CD4-positive, alpha-beta T cell treated with Interleukin-1 beta for 1 hour (primary cell): ENCODE data around the gene TEX38.
"Not testable (repeated sequence)": the region's sequence is repeated elsewhere in the genome, so short reads cannot be mapped to it uniquely, and the experiment has no call there.

Experiments used
- DNase-seq, 2 donors: peaks; one replicate each; pipeline ENCODE4 v3.0.0-alpha.2; 2020 to 2022

The TEX38 gene

GRCh38 chr1:46671554-46671953 is at the start of gene TEX38:
TSS of gene TEX38 (plus strand) at chr1:46671854. CDS start at chr1:46671935, 81 bp downstream.
- no peak for DNase-seq

DNA sequence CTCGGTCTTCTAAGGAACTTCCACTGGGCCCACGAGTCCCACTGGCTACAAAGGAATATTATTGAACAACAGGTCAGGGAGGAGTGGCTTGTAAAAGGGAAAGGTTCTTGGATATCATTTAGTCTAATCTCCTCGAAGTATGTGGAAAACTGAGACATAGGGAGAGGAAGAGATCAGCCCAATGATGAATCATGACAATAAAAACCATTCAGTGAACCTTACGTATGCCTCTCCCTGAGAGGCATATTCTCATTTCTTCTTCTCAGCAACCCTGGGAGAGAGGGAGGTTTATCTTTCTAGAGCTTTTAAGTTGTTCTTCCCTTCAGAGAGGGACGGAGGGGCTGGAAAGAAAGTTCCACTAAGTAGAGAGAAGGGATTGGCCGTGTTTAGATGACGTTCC is 49.7 kb upstream of the TEX38 start:
- no peak for DNase-seq

GRCh38 chr1:46622344-46622743 is 49.3 kb upstream of the TEX38 start:
- DNase-seq = no peak

DNA sequence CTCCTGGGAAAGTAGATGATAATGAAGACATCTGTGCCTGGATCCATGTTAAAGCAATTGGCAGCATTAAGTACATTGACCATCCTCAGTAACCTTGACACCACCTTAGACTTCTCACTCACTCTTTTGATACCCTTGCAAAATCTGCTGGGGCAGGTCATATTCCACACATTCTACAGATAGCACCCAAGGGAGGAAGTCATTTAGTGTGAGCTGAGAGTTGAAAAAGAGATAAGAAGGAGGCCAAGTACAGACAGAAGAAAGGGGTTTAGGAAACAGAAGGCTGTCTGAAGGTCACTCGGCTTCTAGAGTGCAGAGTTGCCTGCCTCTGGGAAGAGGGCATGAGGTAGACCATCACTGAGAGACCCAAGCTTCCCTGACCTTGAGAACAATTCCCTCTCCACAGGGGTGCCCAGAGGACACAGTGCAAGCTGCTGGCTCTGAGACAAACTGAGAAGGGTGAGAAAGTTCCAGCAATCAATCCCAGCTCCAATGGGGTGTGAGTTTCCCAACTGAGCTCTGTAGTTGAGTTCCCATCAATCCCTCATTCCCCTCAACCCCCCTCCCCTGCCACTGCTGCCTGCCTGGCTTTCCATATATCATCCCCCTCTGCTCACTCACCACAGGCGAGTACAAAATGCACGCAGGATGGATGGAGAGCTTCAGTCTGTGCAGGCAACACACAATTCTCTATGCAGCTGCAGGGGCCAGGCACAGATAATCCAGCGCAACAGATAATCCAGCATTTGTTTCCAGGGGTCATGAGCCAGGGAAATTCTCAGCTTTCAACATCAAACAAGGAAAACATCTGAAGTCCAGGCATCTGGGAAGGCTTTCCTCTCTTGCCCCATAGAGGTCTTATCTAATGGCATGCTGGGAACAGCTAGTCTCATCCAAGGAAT is 47.7 kb upstream of the TEX38 start:
- no peak for DNase-seq

DNA sequence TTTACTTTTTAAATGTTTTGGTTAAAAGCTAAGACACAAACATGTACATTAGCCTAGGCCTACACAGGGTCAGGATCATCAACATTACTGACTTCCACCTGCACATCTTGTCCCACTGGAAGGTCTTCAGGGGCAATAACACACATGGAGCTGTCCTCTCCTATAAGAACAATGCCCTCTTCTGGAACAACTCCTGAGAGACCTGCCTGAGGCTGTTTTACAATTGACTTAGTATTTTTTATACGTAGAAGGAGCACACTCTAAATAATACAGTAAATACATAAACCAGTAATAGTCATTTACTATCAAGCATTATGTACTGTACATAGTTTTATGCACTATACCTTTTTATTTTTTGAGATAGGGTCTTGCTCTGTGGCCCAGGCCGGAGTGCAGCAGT is 40.9 kb upstream of the TEX38 start:
- no peak for DNase-seq

DNA sequence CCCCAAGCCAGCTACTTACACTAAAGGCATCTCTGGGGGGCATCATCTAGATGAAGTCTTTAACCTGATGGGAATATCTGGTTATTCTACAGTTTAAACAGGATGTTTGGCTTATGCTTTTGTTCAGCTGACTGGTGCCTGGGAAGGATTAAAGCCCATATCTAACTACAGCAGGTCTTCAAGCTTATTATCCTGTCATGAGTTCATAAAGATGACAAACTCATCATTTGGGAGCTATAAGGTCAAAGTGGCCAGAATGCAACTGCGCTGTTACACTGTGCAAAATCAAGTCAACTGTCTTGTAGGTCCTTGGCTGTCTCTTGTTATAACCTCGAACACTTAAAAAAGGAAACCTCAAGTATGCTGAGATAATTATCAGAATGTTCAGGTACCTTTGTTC is 36.4 kb upstream of the TEX38 start:
- DNase-seq = no peak

DNA sequence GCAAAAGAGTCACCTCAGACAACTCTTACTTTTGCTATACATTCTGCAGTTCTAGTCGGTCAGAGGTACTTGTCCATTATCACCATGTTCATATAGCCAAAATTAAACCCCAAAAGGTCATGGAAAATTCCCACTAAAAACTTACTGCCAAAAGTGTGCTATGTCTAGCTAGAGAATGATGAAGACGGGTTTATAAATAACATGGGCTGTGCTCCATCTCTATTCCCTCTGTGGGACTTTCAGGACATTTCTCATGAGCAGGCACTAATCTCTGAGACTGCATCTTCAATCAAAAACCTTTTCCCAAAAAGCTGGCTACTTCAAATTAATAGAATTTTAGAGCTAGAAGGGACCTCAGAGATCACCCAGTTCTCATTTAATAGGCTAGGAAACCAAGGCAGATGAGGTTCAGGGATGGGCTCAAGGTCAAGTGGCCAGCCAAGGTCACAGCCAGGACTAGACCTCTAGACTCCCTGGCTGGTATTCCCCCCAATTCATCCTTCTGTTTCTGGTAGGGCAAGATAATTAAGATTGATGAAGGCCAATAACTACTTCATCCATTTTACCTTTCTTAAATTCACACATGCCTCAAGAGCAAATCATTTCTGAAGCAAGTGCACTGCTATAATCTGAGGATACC is 34.1 kb upstream of the TEX38 start:
- no peak for DNase-seq

DNA sequence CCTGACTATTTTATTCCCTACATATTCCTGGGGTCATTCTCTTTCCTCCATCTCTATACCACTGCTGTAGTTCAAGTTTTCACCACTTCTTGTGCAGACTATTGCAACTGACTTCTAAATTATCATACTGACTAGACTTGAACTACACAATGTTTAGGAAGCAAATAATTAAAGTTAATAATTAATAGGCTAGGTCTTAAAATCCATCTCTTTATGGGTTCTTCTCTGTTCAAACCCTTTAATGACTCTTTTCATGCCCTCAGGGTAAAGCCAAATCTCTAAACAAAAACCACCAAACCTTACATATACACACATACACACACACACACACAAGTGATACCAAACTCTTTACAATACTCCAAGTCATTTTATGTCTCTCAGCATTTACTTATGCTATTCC is 32.7 kb upstream of the TEX38 start:
- DNase-seq = no peak

DNA sequence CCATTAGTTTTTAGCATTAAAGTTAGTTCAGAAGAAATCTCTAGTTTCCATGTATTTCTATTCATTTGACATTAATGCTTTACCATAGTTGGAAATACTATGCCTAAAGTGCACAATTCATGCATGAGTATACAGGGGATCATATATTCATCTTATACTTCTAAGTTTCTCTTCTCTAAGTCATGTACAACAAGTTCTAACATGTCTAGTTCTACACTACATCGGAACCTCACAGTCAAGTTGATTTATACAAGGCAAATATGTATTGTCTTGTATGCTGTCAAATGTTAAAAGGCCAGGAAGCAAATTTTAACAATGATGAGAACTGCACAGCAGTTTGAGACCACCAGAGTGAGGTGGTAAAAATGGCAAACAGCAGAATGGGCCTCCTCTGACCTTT is 32.1 kb upstream of the TEX38 start:
- no peak for DNase-seq

- DNase-seq = no peak
Measured at GRCh38 chr1:46642115-46642680, 29.5 kb upstream of the TEX38 start.

DNA sequence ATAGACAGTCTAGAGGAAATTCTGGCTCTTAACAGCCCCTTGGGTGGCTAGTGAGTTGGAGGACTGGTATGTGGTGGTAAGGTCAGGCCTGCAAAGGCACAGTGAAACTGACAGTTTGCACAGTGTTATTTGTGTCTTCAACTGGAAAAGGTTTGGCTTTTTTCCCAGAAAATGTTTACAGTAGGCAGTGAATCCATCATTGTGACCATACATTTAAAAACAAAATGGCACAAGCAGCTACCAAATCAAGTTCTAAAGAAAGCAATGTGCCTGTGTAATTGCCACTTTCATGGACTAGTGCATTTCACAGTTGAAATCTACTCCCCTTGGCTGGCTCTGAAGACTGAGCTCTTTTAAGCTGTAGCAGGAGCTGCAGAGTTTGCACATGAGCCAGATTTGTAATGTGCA is 28.3 kb upstream of the TEX38 start:
- no peak for DNase-seq

- DNase-seq = no peak
Measured at GRCh38 chr1:46645815-46646214, 25.8 kb upstream of the TEX38 start.

- no peak for DNase-seq
Measured at GRCh38 chr1:46646331-46646730, 25.3 kb upstream of the TEX38 start.

DNA sequence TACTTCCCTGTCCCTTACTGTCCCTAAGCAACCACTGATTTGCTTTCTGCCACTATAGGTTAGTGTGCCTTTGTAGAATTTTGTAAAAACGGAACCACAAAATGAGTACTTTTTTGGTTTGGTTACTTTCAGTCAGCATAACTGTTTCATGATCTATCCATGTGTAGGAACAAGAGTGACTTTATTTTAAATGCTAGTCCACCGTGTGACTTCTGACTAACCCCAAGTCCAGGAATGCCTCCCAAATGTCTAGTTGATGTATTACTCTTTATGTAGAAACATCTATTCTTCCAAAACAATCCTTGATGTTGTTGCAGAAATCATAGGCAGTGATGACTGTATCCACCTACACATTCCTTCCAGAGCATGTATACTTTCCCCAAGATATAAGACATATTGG is 24.8 kb upstream of the TEX38 start:
- no peak for DNase-seq

DNA sequence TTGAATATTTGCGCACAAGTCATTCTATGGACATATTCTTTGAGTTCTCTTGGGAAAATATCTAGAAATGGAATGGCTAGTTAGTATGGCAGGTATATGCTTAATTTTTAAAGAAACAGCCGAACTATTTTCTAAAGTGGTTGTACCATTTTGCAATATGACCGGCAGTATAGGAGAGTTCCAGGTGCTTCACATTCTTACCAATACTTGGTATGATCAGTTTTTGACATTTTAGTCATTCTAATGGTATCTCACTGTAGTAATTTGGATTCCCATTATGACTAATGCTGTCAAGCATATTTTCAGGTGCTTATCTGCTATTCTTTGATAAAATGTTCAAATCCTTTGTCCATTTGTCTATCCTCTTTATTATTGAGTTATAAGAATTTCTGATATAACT is 24.0 kb upstream of the TEX38 start:
- DNase-seq = no peak

- DNase-seq = no peak
Measured at GRCh38 chr1:46649764-46650163, 21.9 kb upstream of the TEX38 start.

GRCh38 chr1:46650491-46650890 is 21.2 kb upstream of the TEX38 start:
- DNase-seq = no peak

GRCh38 chr1:46651152-46651551 is 20.5 kb upstream of the TEX38 start:
- not testable (repeated sequence) for DNase-seq

DNA sequence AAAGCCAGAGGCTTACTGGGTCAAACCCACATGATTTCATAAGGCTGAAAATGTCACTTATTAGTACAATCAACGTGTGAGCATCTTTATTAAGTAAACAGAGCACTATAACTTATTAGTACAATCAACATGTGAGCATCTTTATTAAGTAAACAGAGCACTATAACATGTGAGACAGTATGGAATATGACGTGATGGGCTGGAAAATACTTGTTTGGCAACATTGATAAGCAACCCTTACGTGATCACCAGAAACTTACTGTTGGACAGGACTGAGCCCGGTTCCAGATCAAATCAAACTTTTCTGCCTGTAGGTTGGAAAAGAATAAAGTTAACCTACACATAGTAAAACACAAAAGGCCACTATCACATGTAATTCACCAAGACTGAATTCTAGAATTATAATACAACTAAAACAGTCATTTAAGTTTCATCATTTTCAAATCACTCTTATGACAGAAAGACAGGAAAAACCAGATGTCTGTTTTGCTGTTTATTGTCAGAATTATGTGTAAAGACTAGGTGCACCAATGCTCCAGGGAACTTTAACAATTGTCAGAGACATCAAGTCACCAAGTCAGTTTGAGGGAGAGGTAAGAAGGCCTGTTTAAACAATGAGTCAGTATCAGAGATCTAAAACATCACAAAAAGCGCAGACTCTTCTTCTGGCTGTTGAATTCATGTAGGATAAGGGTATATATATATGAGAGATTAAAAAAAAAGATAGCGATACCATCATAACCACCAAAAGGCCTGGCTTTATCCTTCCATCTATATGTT is 19.1 kb upstream of the TEX38 start:
- DNase-seq = no peak

DNA sequence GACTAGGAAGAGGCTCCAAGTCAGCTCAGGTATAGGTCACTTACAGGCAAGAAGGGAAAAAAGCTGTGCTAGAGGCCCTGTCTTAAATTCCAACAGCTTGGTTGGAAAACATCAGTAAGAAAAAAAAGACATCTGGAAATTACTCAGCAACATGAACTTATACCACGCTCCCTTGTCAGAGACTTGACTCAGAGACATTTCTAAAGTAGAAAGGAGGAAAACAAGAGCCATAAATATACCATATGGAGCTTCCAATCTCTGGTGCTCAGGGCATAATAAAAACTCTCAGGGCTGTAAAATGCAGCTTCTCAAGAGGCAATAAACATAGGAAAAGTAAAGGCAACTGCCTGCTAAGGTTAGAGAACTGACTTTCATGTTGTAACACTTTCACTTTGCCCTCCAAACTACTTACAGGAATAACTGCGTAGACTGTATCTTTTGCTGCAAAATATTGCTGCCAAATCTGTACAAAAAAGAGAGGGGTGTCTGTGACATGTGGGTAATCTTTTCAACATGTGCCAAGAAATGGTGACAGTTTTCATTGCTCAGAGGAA is 18.2 kb upstream of the TEX38 start:
- DNase-seq = no peak

DNA sequence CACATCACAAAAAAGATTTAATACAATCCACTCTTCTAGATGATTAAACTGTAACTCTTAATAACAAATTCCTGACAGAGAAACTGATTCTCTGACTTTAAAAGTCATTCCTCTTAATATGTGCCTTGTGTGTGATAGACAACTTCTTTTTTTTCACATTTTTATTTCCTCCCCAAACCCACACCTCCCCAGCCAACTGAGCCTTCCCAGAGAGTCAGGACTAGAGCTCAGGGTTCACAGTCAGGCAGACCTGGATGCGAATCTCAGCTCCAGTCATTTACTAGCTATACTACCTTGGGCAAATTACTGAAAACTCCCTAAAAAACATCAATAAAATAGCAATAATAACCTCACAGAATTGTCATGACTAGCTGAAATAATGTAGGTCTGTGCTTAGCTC is 17.6 kb upstream of the TEX38 start:
- DNase-seq = no peak

- DNase-seq = not testable (repeated sequence)
Measured at GRCh38 chr1:46654698-46655097, 17.0 kb upstream of the TEX38 start.

DNA sequence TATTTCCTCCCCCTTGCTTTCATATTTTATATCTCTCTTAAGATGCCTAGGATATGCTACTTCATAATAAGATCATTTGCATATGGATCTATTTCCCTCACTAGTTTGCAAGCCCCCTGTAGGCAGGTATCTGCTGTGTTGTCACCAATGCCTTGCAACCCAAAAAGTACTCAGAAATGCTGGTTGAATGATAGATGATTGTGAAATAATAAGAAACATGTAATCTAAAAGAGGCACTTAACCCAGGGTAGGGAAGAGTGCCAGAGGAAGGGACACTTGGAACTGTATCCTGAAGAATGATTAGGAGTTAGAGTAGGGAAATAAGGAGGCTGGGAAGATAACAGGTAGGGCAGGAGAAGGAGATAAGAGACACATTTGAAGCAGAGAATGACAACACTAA is 15.8 kb upstream of the TEX38 start:
- DNase-seq = no peak
